Endothelial cell of umbilical vein (primary cell): ENCODE measurements around the gene GPD1L. TPM values are rescaled to one million over a fixed set of nuclear protein-coding genes. Genes with fewer than 3 reads are reported as not detected.

ENCODE experiments used
- BruUV-seq: library from RNA; stranded (reverse); fragments of 400-500 nt; replicated peaks from 2 replicates; lab custom pipeline; 2021; lab: Mats Ljungman, UMichigan
- CTCF ChIA-PET: fragments of 300-600, 350-600 bp; sonication (Branson Sonifier 250); formaldehyde crosslinking; loops from one replicate; lab custom pipeline; 2021; ENCODE audit warnings: antibody characterized with exemption, inconsistent platforms; lab: Charles Lee
- POLR2A ChIA-PET: fragments of 300-600, 350-600 bp; sonication (Branson Sonifier 250); formaldehyde crosslinking; loops from one replicate; lab custom pipeline; 2021; ENCODE audit warnings: antibody characterized with exemption, inconsistent platforms; lab: Charles Lee
- DNase-seq: peaks from one replicate; pipeline ENCODE4 v3.0.0-alpha.2; 2011; ENCODE audit warnings: low read depth, low spot score
- FAIRE-seq: peaks from 2 replicates; lab custom pipeline; 2011; peaks lifted over from hg19 to GRCh38; lab: Jason Lieb, UNC
- H2AFZ ChIP-seq: 2 replicates; pipeline ENCODE4 v1.6.0; 2012; ENCODE audit warnings: low read depth, low read length, control low read depth, inconsistent platforms
- H3K27ac ChIP-seq: 2 replicates; pipeline ENCODE4 v1.5.1; 2011; ENCODE audit warnings: low read depth, mild to moderate bottlenecking, control low read depth, low read length, moderate library complexity; ENCODE audit not compliant: insufficient read depth
- H3K27me3 ChIP-seq, 2 experiments: 2 replicates each; pipeline versions ENCODE4 v1.6.0 to v1.6.1; 2011; ENCODE audit warnings: low read length in 2 of 2, mixed read lengths in 1 of 2; ENCODE audit not compliant: control insufficient read depth in 2 of 2, insufficient read depth in 2 of 2
- H3K36me3 ChIP-seq, 2 experiments: 2 replicates in 1 of 2; 3 replicates in 1 of 2; pipeline ENCODE4 v1.5.1; 2011; ENCODE audit warnings: low read length in 2 of 2, mild to moderate bottlenecking in 1 of 2, moderate library complexity in 1 of 2; ENCODE audit not compliant: control insufficient read depth in 2 of 2, insufficient read depth in 2 of 2; ENCODE audit errors: extremely low read depth in 1 of 2
- H3K4me1 ChIP-seq: 3 replicates; pipeline ENCODE4 v1.5.1; 2011; ENCODE audit warnings: mild to moderate bottlenecking, low read length; ENCODE audit not compliant: control insufficient read depth, insufficient read depth; ENCODE audit errors: extremely low read depth
- H3K4me2 ChIP-seq: 2 replicates; pipeline ENCODE4 v1.6.1; 2011; ENCODE audit warnings: low read length, control low read depth, mixed read lengths; ENCODE audit not compliant: insufficient read depth
- H3K4me3 ChIP-seq, 3 experiments: fragments of 200-600 bp in 1 of 3; sonication (generic), shearing (Covaris generic) in 1 of 3; replicated peaks in 1 of 3; 2 replicates each; pipeline ENCODE4 v1.5.1; 2011 to 2016; ENCODE audit warnings: control low read depth in 3 of 3, low read length in 3 of 3, mild to moderate bottlenecking in 2 of 3, inconsistent platforms in 1 of 3, low read depth in 1 of 3, moderate library complexity in 1 of 3; ENCODE audit not compliant: insufficient read depth in 1 of 3
- H3K79me2 ChIP-seq: 2 replicates; pipeline ENCODE4 v1.6.0; 2012; ENCODE audit warnings: low read length, inconsistent platforms; ENCODE audit not compliant: control insufficient read depth, insufficient read depth
- H3K9ac ChIP-seq: replicated peaks from 2 replicates; pipeline ENCODE3; 2011; ENCODE audit warnings: low read length, control low read depth; ENCODE audit not compliant: insufficient read depth; ENCODE audit errors: extremely low read depth
- H3K9me1 ChIP-seq: replicated peaks from 3 replicates; pipeline ENCODE4 v1.6.0; 2011; ENCODE audit warnings: mild to moderate bottlenecking, low read length; ENCODE audit not compliant: control insufficient read depth, insufficient read depth; ENCODE audit errors: extremely low read depth
- H3K9me3 ChIP-seq: replicated peaks from 2 replicates; pipeline ENCODE4 v1.5.1; 2012; ENCODE audit warnings: low read length, inconsistent platforms; ENCODE audit not compliant: control insufficient read depth, insufficient read depth
- H4K20me1 ChIP-seq: replicated peaks from 2 replicates; pipeline ENCODE3; 2011; ENCODE audit warnings: mild to moderate bottlenecking, low read length; ENCODE audit not compliant: control insufficient read depth, insufficient read depth; ENCODE audit errors: extremely low read depth
- CTCF ChIP-seq, 2 donors: IDR thresholded peaks; 1 replicate in 1 of 2; 2 replicates in 1 of 2; pipeline ENCODE4 v1.5.1; 2011; ENCODE audit warnings: low read length in 2 of 2, mild to moderate bottlenecking in 2 of 2, moderate library complexity in 2 of 2, control low read depth in 1 of 2, inconsistent platforms in 1 of 2, low read depth in 1 of 2; ENCODE audit not compliant: insufficient read depth in 1 of 2; ENCODE audit errors: extremely low read depth in 1 of 2
- EZH2 ChIP-seq: IDR thresholded peaks from 2 replicates; pipeline ENCODE4 v1.6.1; 2012; ENCODE audit warnings: borderline replicate concordance, low read depth, mild to moderate bottlenecking, moderate library complexity, low read length, inconsistent platforms; ENCODE audit not compliant: severe bottlenecking
- FOS ChIP-seq: IDR thresholded peaks from 2 replicates; pipeline ENCODE4 v1.6.1; 2011; ENCODE audit warnings: mild to moderate bottlenecking, low read length, moderate library complexity, borderline replicate concordance; ENCODE audit not compliant: insufficient read depth
- GATA2 ChIP-seq: IDR thresholded peaks from 2 replicates; pipeline ENCODE4 v1.7.0; 2011; ENCODE audit warnings: low read depth, mild to moderate bottlenecking, moderate library complexity, mixed read lengths, low read length; ENCODE audit not compliant: insufficient read length, insufficient read depth
- JUN ChIP-seq: IDR thresholded peaks from 2 replicates; pipeline ENCODE4 v1.6.1; 2011; ENCODE audit warnings: borderline replicate concordance, low read depth; ENCODE audit not compliant: insufficient read length, insufficient read depth
- MAX ChIP-seq: IDR thresholded peaks from 2 replicates; pipeline ENCODE4 v1.6.1; 2011; ENCODE audit not compliant: insufficient read depth, insufficient read length
- MYC ChIP-seq: IDR thresholded peaks from one replicate; pipeline ENCODE4 v1.6.1; 2011; ENCODE audit warnings: mild to moderate bottlenecking, low read depth, low read length
- POLR2A ChIP-seq: IDR thresholded peaks from 2 replicates; pipeline ENCODE4 v1.6.1; 2012; ENCODE audit warnings: low read depth, mild to moderate bottlenecking, control low read depth, low read length
- POLR2AphosphoS5 ChIP-seq: IDR thresholded peaks from 2 replicates; pipeline ENCODE4 v1.6.1; 2012; ENCODE audit warnings: low read depth, mild to moderate bottlenecking, control low read depth, low read length, moderate library complexity; ENCODE audit not compliant: insufficient read depth
- dilution Hi-C: fragments of 300-500 bp; cut with MboI; formaldehyde crosslinking; loops from one replicate; pipeline ENCODE4 v1.15.0; 2019; ENCODE audit warnings: low sequenced_read_pairs; ENCODE audit not compliant: extremely low pct_ligation_motif_present
- intact Hi-C: fragments of 100-400 bp; cut with micrococcal nuclease; formaldehyde crosslinking; loops from one replicate; pipeline ENCODE4 v1.10.0; 2022
- polyA plus RNA-seq, 4 experiments: library from polyadenylated mRNA; depleted of rRNA in 3 of 4; stranded (reverse) in 3 of 4; unstranded in 1 of 4; fragments of >200 nt; gene quantifications; 2 replicates each; pipeline versions ENCODE4 v1.2.1 to v1.2.3, GENCODE V29; 2011 to 2012; ENCODE audit warnings: missing spikeins in 1 of 4
- total RNA-seq: library from RNA; stranded (reverse); gene quantifications from 2 replicates; pipeline ENCODE4 v1.2.3, GENCODE V29; 2021

GPD1L gene
- total and polyA plus RNA-seq, 2 donors (not counting 3 experiments of a cell fraction or from before 2014, with no cell fraction given): 5.1 to 12.9 TPM

- no peak overlapping the region for H3K4me3 ChIP-seq
- FAIRE-seq (no peak), DNase-seq (no peak)
- no peaks in the 10 kb centered on the region for H3K9me3 ChIP-seq
- H4K20me1 ChIP-seq: no peaks in the 10 kb centered on the region
- H2AFZ ChIP-seq: no peak overlapping the region
- no peaks in the 10 kb centered on the region for H3K27me3 ChIP-seq
- H3K27ac ChIP-seq: no peak overlapping the region
- intact Hi-C loops (no loop called here), dilution Hi-C loops (no loop called here)
- H3K36me3 ChIP-seq: no peaks in the 10 kb centered on the region
- ChIA-PET CTCF (no interaction called here), POLR2A (no interaction called here)
- no peak overlapping the region for H3K9ac ChIP-seq
- TF ChIP-seq POLR2AphosphoS5 (no peak), FOS (no peak), POLR2A (no peak)
- H3K9me1 ChIP-seq: no peaks in the 10 kb centered on the region
- no TSS peak for BruUV-seq
- H3K79me2 ChIP-seq: no peaks in the 10 kb centered on the region
- no peak overlapping the region for H3K4me2 ChIP-seq
- no peaks in the 10 kb centered on the region for H3K4me1 ChIP-seq
These were observed 43.4 kb upstream of the GPD1L start for GRCh38 chr3:32062950-32063582.

- Histone ChIP-seq H3K36me3 (no peaks in the 10 kb centered on the region), H3K79me2 (no peaks in the 10 kb centered on the region), H3K9ac (no peak overlapping the region), H3K4me2 (no peak overlapping the region), H3K4me1 (no peaks in the 10 kb centered on the region), H3K9me3 (no peaks in the 10 kb centered on the region), H3K4me3 (no peak overlapping the region), H3K27ac (no peak overlapping the region), H4K20me1 (no peaks in the 10 kb centered on the region), H2AFZ (no peak overlapping the region), H3K27me3 (no peaks in the 10 kb centered on the region), H3K9me1 (no peaks in the 10 kb centered on the region)
- FAIRE-seq (no peak), DNase-seq (no peak)
- intact Hi-C loops (no loop called here), dilution Hi-C loops (no loop called here)
- ChIA-PET CTCF (no interaction called here), POLR2A (no interaction called here)
- TF ChIP-seq POLR2A (no peak), FOS (no peak), MAX (no peak), POLR2AphosphoS5 (no peak), GATA2 (no peak), MYC (no peak), EZH2 (no peak), JUN (no peak), CTCF (IDR thresholded peaks at IDR 0.05; ENCODE audit: extremely low read depth in 1 of 2, insufficient read depth in 1 of 2, low read depth in 1 of 2, low read length in 2 of 2) (no peak)
- BruUV-seq: no TSS peak
These were observed 39.7 kb upstream of the GPD1L start for GRCh38 chr3:32066686-32067085.
